ENCODE results near the gene ZBTB20.

GRCh38 chr3:114866430-114866829 lies 280.7 kb downstream of the ZBTB20 start:
- TF ChIP-seq, protein P1, sequence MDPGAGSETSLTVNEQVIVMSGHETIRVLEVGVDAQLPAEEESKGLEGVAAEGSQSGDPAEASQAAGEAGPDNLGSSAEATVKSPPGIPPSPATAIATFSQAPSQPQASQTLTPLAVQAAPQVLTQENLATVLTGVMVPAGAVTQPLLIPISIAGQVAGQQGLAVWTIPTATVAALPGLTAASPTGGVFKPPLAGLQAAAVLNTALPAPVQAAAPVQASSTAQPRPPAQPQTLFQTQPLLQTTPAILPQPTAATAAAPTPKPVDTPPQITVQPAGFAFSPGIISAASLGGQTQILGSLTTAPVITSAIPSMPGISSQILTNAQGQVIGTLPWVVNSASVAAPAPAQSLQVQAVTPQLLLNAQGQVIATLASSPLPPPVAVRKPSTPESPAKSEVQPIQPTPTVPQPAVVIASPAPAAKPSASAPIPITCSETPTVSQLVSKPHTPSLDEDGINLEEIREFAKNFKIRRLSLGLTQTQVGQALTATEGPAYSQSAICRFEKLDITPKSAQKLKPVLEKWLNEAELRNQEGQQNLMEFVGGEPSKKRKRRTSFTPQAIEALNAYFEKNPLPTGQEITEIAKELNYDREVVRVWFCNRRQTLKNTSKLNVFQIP (CRISPR knock-in tag; IDR thresholded peaks at IDR 0.05; ENCODE audit: borderline replicate concordance, low read depth) = no peak
- TF ChIP-seq, protein P2, sequence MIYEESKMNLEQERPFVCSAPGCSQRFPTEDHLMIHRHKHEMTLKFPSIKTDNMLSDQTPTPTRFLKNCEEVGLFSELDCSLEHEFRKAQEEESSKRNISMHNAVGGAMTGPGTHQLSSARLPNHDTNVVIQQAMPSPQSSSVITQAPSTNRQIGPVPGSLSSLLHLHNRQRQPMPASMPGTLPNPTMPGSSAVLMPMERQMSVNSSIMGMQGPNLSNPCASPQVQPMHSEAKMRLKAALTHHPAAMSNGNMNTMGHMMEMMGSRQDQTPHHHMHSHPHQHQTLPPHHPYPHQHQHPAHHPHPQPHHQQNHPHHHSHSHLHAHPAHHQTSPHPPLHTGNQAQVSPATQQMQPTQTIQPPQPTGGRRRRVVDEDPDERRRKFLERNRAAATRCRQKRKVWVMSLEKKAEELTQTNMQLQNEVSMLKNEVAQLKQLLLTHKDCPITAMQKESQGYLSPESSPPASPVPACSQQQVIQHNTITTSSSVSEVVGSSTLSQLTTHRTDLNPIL (CRISPR knock-in tag; IDR thresholded peaks at IDR 0.05; ENCODE audit: low read depth) = no peak

Measured in SK-N-SH treated with all-trans-retinoic acid at 6 μM for 48 hours (cell line).